ENCODE data around the gene ZNF148.

DNA sequence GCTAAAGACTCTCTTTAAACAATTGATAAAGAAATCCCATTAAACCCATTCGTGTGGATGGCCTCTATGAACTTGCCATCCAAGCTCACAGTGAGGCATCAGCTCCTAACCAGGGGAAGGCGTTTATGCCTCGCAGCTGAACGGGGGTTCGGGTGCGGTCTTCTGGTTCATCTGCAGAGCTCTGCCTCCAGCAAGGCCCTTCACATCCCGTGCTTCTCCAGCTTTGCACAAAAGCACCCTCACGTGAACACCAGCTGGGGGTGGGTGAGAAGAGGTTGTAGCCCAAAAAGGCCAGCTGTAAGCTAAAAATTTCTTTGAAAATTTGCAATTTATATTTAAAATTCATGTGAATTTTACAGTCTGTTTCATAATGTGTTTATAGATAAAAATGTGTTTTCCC, 39.5 kb upstream of the ZNF148 start:
- no peak for TF ChIP-seq CTCF (IDR thresholded peaks at IDR 0.05)
- no peak for TF ChIP-seq POLR2AphosphoS5 (IDR thresholded peaks at IDR 0.05)

Data from esophagus muscularis mucosa (tissue), 3 donors.